Non-pigmented ciliary epithelial cell (primary cell): ENCODE data around the gene BTN1A1.
"Not testable (repeated sequence)": the region's sequence is repeated elsewhere in the genome, so short reads cannot be mapped to it uniquely, and the experiment has no call there.

Source experiments
- DNase-seq: peaks from one replicate; pipeline ENCODE4 v3.0.0-alpha.2; 2010; ENCODE audit warnings: low read depth

BTN1A1 gene

GRCh38 chr6:26537846-26538571, 37.9 kb downstream of the BTN1A1 start, which contains the start of gene HMGN4:
Gene HMGN4, plus strand, starts transcription at chr6:26538366. Its CDS starts 6,841 bp downstream, at chr6:26545207.
- no peak for DNase-seq

- DNase-seq = no peak
These were observed 38.4 kb downstream of the BTN1A1 start for GRCh38 chr6:26538572-26538902.

- DNase-seq = no peak
These were observed 39.0 kb downstream of the BTN1A1 start for GRCh38 chr6:26539071-26539615.

GRCh38 chr6:26541579-26541978, 41.5 kb downstream of the BTN1A1 start:
- no peak for DNase-seq

GRCh38 chr6:26543953-26544352, 43.9 kb downstream of the BTN1A1 start:
- no peak for DNase-seq

GRCh38 chr6:26544473-26544872, 44.4 kb downstream of the BTN1A1 start:
- DNase-seq = no peak

- no peak for DNase-seq
These were observed 45.5 kb downstream of the BTN1A1 start for GRCh38 chr6:26545627-26546026.

- DNase-seq = not testable (repeated sequence)
These were observed 47.3 kb downstream of the BTN1A1 start for GRCh38 chr6:26547363-26547762.

- DNase-seq = no peak
These were observed 50.3 kb downstream of the BTN1A1 start for GRCh38 chr6:26550250-26550993.

GRCh38 chr6:26552205-26552604, 52.1 kb downstream of the BTN1A1 start:
- no peak for DNase-seq

GRCh38 chr6:26552640-26553188, 52.6 kb downstream of the BTN1A1 start:
- no peak for DNase-seq

GRCh38 chr6:26553264-26553634, 53.1 kb downstream of the BTN1A1 start:
- no peak for DNase-seq

GRCh38 chr6:26553635-26554446, 53.7 kb downstream of the BTN1A1 start:
- DNase-seq = peak; percentile 85

- DNase-seq = no peak
These were observed 54.3 kb downstream of the BTN1A1 start for GRCh38 chr6:26554447-26554696.

- no peak for DNase-seq
These were observed 54.8 kb downstream of the BTN1A1 start for GRCh38 chr6:26554697-26555504.

GRCh38 chr6:26555505-26556262, 55.6 kb downstream of the BTN1A1 start:
- DNase-seq = no peak

- peak; percentile 91 for DNase-seq
These were observed 56.4 kb downstream of the BTN1A1 start for GRCh38 chr6:26556263-26557070.
